ENCODE measurements around the gene CCDC91.

Gene CCDC91

GRCh38 chr12:28156804-28157203, 33.5 kb upstream of the CCDC91 start:
- no peak for TF ChIP-seq CTCF (IDR thresholded peaks at IDR 0.05; ENCODE audit: low read length, missing control alignments)
- H3K4me3 ChIP-seq (replicated peaks; ENCODE audit: low read depth, low read length) = no peak overlapping the region
- DNase-seq (ENCODE audit: low read depth) = no peak

- no peak for DNase-seq (ENCODE audit: low read depth)
- no peak overlapping the region for H3K4me3 ChIP-seq (replicated peaks; ENCODE audit: low read depth, low read length)
- no peak for TF ChIP-seq CTCF (IDR thresholded peaks at IDR 0.05; ENCODE audit: low read length, missing control alignments)
Observed at GRCh38 chr12:28158353-28158752, 31.9 kb upstream of the CCDC91 start.

GRCh38 chr12:28159688-28160087, 30.6 kb upstream of the CCDC91 start:
- TF ChIP-seq CTCF (IDR thresholded peaks at IDR 0.05; ENCODE audit: low read length, missing control alignments) = no peak
- DNase-seq (ENCODE audit: low read depth) = no peak
- H3K4me3 ChIP-seq (replicated peaks; ENCODE audit: low read depth, low read length) = no peak overlapping the region

GRCh38 chr12:28161697-28162096, 28.6 kb upstream of the CCDC91 start:
- no peak for DNase-seq (ENCODE audit: low read depth)
- no peak overlapping the region for H3K4me3 ChIP-seq (replicated peaks; ENCODE audit: low read depth, low read length)
- no peak for TF ChIP-seq CTCF (IDR thresholded peaks at IDR 0.05; ENCODE audit: low read length, missing control alignments)

- TF ChIP-seq CTCF (IDR thresholded peaks at IDR 0.05; ENCODE audit: low read length, missing control alignments) = no peak
- no peak for DNase-seq (ENCODE audit: low read depth)
- no peak overlapping the region for H3K4me3 ChIP-seq (replicated peaks; ENCODE audit: low read depth, low read length)
Observed at GRCh38 chr12:28162697-28163096, 27.6 kb upstream of the CCDC91 start.

GRCh38 chr12:28164644-28165275, 25.5 kb upstream of the CCDC91 start:
- no peak for DNase-seq (ENCODE audit: low read depth)
- no peak overlapping the region for H3K4me3 ChIP-seq (replicated peaks; ENCODE audit: low read depth, low read length)
- TF ChIP-seq CTCF (IDR thresholded peaks at IDR 0.05; ENCODE audit: low read length, missing control alignments) = no peak

- DNase-seq (ENCODE audit: low read depth) = no peak
- no peak overlapping the region for H3K4me3 ChIP-seq (replicated peaks; ENCODE audit: low read depth, low read length)
- TF ChIP-seq CTCF (IDR thresholded peaks at IDR 0.05; ENCODE audit: low read length, missing control alignments) = no peak
Observed at GRCh38 chr12:28167981-28168485, 22.2 kb upstream of the CCDC91 start.
